Measurements from ENCODE around the gene ALPP. TPM values are rescaled to one million over a fixed set of nuclear protein-coding genes. Genes with fewer than 3 reads are reported as not detected.
"Not testable (repeated sequence)": the region's sequence is repeated elsewhere in the genome, so short reads cannot be mapped to it uniquely, and the experiment has no call there.

The ALPP gene
- total RNA-seq, 2 experiments from 2014 or later: not detected

DNA sequence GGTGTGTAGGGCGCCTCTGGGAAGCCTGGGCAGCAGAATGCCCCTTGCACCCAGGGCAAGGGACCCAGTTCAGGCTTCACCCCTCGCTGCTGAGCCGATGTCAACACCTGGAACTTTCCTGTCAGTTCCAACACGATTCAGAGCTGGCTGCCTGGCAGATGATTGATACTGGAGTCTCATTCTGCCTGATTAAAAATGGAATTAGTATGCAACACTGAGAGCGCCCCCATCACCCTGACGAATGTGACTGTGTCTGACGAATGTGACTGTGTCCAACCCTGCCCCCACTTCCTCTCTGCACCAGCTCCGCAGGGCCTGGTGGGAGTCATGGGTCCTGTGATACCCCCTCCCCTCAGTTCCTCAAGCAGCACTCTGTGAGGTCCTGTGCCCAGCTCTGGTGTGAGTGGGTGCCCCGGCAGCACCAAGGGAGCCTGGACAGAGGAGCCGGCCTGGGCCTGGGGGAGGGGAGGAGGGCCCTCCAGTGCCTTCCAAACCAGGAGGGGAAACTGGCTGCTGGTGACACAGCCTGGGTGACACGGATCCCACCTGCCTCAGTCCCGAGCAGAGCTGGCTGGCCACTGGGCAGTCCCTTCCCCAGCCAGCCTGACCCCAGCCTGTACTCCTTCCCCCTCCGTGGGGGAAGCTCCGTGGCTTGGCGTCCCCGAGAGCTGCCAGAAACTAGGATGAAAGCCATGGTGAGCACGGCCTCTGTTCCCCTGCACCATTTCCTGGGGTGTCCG lies 41.4 kb upstream of the ALPP start:
- Mint-ChIP-seq H3K4me1 (ENCODE audit: low read depth) (no peaks in the 10 kb centered on the region), H3K36me3 (ENCODE audit: low read depth) (peaks cover 6% of the 10 kb centered on the region), H3K27me3 (no peaks in the 10 kb centered on the region), H3K4me3 (no peak overlapping the region), H3K9me3 (no peaks in the 10 kb centered on the region), H3K27ac (no peak overlapping the region)
- POLR2A ChIA-PET: no interaction called here
- Histone ChIP-seq H3K4me3 (ENCODE audit: low read length) (no peak overlapping the region), H3K9me3 (ENCODE audit: control insufficient read depth in 1 of 2, insufficient read depth in 1 of 2, low read length in 2 of 2) (no peaks in the 10 kb centered on the region), H3K4me1 (ENCODE audit: insufficient read depth, low read length) (no peaks in the 10 kb centered on the region), H3K36me3 (ENCODE audit: insufficient read depth, low read length) (peaks cover 6% of the 10 kb centered on the region), H3K27me3 (ENCODE audit: control insufficient read depth in 1 of 2, insufficient read depth in 2 of 2, low read length in 2 of 2) (no peaks in the 10 kb centered on the region), H3K27ac (ENCODE audit: low read depth in 1 of 2, low read length in 2 of 2) (no peak overlapping the region)
- ATAC-seq (ENCODE audit: poor library complexity) (no peak), DNase-seq (peak in 3 of 14 experiments; percentile 0 to 27 (median 6))
- TF ChIP-seq, protein P1, sequence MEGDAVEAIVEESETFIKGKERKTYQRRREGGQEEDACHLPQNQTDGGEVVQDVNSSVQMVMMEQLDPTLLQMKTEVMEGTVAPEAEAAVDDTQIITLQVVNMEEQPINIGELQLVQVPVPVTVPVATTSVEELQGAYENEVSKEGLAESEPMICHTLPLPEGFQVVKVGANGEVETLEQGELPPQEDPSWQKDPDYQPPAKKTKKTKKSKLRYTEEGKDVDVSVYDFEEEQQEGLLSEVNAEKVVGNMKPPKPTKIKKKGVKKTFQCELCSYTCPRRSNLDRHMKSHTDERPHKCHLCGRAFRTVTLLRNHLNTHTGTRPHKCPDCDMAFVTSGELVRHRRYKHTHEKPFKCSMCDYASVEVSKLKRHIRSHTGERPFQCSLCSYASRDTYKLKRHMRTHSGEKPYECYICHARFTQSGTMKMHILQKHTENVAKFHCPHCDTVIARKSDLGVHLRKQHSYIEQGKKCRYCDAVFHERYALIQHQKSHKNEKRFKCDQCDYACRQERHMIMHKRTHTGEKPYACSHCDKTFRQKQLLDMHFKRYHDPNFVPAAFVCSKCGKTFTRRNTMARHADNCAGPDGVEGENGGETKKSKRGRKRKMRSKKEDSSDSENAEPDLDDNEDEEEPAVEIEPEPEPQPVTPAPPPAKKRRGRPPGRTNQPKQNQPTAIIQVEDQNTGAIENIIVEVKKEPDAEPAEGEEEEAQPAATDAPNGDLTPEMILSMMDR (IDR thresholded peaks at IDR 0.05): no peak
- CTCF ChIA-PET: no interaction called here
- intact Hi-C loops (cut with DNase I, micrococcal nuclease): loop anchor here in 1 of 2 experiments (10.0 kb wide), 1 partner anchor 108 kb away; no protein-coding TSS in a partner anchor

DNA sequence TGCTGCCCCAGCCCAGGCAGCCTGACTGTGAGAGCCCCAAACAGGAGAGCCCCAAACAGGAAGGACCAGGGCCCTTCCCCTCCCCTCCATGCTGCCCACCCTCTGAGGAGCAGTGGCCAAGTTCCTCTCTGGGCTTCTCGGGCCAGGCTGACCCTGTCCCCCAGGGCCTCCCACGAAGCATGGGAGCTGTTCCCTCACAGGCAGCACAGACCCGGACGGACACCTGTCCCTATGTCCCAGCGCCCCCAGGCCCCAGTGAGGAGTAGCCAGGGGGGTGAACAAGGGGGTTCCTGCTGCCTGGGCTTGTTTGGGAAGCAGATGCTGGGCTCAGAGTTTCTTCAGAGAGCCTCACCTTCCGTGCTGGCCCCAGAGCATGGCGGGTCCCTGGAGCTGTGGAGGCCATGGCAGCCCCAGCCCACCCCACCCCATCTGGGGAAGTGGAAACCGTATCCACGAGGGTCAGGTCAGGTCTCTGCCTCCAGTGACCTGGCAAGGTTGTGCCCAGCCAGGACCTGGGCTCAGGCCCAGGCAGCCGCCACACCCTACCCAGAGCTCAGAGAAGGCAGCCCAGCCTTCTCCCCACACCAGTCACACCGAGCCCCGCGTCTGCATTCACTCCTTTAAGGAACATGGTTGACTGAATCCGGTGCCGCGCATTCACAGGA lies 40.3 kb upstream of the ALPP start:
- POLR2A ChIA-PET; H3K27me3 Mint-ChIP-seq; H3K4me3 Mint-ChIP-seq; H3K27ac Mint-ChIP-seq; CTCF ChIA-PET; H3K36me3 ChIP-seq (ENCODE audit: insufficient read depth, low read length); ATAC-seq (ENCODE audit: poor library complexity); H3K36me3 Mint-ChIP-seq (ENCODE audit: low read depth); H3K4me3 ChIP-seq (ENCODE audit: low read length); H3K27ac ChIP-seq (ENCODE audit: low read depth in 1 of 2, low read length in 2 of 2); H3K4me1 Mint-ChIP-seq (ENCODE audit: low read depth); H3K9me3 Mint-ChIP-seq; H3K9me3 ChIP-seq (ENCODE audit: control insufficient read depth in 1 of 2, insufficient read depth in 1 of 2, low read length in 2 of 2); H3K27me3 ChIP-seq (ENCODE audit: control insufficient read depth in 1 of 2, insufficient read depth in 2 of 2, low read length in 2 of 2); H3K4me1 ChIP-seq (ENCODE audit: insufficient read depth, low read length): not testable (repeated sequence)
- intact Hi-C loops (cut with DNase I, micrococcal nuclease): loop anchor here in 1 of 2 experiments (10.0 kb wide), 1 partner anchor 107 kb away; no protein-coding TSS in a partner anchor
- DNase-seq: peak in 2 of 14 experiments; percentile 0 to 12

GRCh38 chr2:232338759-232339106 lies 39.8 kb upstream of the ALPP start:
- no peak overlapping the region for H3K4me3 Mint-ChIP-seq
- intact Hi-C loops (cut with DNase I, micrococcal nuclease): loop anchor here in 1 of 2 experiments (10.0 kb wide), 1 partner anchor 106 kb away; no protein-coding TSS in a partner anchor
- H3K27ac Mint-ChIP-seq: no peak overlapping the region

More at GRCh38 chr2:232338759-232339106, 39.8 kb upstream of the ALPP start:
- DNase-seq (no peak), ATAC-seq (ENCODE audit: poor library complexity) (no peak)
- Mint-ChIP-seq H3K9me3 (no peaks in the 10 kb centered on the region), H3K27me3 (no peaks in the 10 kb centered on the region), H3K4me1 (ENCODE audit: low read depth) (no peaks in the 10 kb centered on the region), H3K36me3 (ENCODE audit: low read depth) (peaks cover 6% of the 10 kb centered on the region)
- Histone ChIP-seq H3K4me3 (ENCODE audit: low read length) (no peak overlapping the region), H3K36me3 (ENCODE audit: insufficient read depth, low read length) (peaks cover 6% of the 10 kb centered on the region), H3K27ac (ENCODE audit: low read depth in 1 of 2, low read length in 2 of 2) (no peak overlapping the region), H3K27me3 (ENCODE audit: control insufficient read depth in 1 of 2, insufficient read depth in 2 of 2, low read length in 2 of 2) (no peaks in the 10 kb centered on the region), H3K4me1 (ENCODE audit: insufficient read depth, low read length) (no peaks in the 10 kb centered on the region), H3K9me3 (ENCODE audit: control insufficient read depth in 1 of 2, insufficient read depth in 1 of 2, low read length in 2 of 2) (no peaks in the 10 kb centered on the region)
- TF ChIP-seq, protein P1 (IDR thresholded peaks at IDR 0.05): no peak
- ChIA-PET CTCF (no interaction called here), POLR2A (no interaction called here)

Data from CD4-positive, alpha-beta T cell (primary cell).